WI38 (cell line): ENCODE measurements around the gene DVL3.

Experiments
- H3K4me3 ChIP-seq: 2 replicates; pipeline ENCODE4 v1.5.1; 2011; ENCODE audit warnings: low read depth, mild to moderate bottlenecking, control low read depth, low read length
- TF ChIP-seq, protein P1 (sequence below): IDR thresholded peaks from 2 replicates; pipeline ENCODE4 v1.5.1; 2012; ENCODE audit warnings: low read depth, mild to moderate bottlenecking, control low read depth, low read length

Gene DVL3

DNA sequence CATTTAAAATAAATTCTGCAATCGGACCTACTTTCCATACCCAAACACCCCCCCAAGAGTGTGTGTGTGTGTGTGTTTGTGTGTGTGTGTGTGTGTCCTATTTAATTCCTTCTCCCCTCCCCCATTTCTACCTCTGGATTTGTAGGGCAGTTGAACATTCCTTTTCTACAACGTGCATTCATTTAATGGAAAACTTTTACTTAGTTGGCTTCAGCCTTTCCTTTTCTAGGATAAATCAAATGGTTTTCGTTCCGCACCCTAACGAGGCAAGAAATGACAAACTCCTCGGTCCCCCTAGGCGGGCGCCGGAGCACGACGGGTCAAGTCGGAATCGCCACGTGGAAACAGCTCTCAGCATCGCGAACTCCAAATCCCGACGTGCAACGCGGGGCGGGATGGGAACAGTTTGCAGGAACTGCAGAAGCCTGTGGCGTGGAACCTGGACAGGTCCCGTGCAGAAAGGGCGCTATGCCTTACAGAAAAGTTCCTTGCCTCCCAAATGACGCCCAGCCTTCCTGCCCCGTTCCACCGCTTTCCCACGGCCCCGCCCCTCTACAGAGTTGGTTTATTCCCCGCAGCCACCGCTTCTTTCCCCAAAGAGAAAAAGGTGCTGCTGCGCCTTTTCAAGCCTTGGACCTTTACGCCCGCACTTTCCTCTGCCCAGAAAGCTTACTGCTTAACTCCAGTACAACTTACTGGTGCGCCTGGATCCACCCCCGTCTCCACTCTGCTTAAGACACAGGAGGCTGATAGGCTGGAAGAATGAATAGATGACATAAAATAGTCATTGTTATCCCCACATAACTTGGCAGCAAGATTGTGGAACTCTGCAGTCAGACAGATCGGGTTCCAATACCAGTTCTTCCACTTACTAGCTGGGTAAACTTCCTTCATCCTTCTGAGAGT lies 21.1 kb upstream of the DVL3 start:
- peak overlapping the region; percentile 81 for H3K4me3 ChIP-seq
- TF ChIP-seq, protein P1, sequence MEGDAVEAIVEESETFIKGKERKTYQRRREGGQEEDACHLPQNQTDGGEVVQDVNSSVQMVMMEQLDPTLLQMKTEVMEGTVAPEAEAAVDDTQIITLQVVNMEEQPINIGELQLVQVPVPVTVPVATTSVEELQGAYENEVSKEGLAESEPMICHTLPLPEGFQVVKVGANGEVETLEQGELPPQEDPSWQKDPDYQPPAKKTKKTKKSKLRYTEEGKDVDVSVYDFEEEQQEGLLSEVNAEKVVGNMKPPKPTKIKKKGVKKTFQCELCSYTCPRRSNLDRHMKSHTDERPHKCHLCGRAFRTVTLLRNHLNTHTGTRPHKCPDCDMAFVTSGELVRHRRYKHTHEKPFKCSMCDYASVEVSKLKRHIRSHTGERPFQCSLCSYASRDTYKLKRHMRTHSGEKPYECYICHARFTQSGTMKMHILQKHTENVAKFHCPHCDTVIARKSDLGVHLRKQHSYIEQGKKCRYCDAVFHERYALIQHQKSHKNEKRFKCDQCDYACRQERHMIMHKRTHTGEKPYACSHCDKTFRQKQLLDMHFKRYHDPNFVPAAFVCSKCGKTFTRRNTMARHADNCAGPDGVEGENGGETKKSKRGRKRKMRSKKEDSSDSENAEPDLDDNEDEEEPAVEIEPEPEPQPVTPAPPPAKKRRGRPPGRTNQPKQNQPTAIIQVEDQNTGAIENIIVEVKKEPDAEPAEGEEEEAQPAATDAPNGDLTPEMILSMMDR, result no peak

DNA sequence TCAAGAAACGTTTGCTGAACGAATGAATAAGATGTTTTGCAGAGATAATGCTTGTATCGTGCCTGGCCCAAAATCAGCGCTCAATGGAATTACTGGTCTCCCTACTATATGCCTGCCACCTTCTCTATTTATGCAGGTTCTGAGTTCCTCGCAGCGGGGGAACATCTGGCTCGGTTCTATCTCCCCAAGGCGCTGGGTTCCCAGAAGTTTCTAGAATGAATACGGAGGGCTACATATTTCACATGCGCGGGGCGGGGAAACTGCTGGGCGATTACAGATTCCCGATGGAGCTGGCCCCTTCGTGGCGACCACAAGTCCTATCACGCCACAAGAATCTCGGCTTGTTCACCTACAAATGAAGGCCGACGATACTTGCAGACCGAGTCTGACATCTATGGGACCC lies 20.4 kb upstream of the DVL3 start:
- TF ChIP-seq, protein P1, result no peak
- H3K4me3 ChIP-seq, result peak overlapping the region; percentile 81

DNA sequence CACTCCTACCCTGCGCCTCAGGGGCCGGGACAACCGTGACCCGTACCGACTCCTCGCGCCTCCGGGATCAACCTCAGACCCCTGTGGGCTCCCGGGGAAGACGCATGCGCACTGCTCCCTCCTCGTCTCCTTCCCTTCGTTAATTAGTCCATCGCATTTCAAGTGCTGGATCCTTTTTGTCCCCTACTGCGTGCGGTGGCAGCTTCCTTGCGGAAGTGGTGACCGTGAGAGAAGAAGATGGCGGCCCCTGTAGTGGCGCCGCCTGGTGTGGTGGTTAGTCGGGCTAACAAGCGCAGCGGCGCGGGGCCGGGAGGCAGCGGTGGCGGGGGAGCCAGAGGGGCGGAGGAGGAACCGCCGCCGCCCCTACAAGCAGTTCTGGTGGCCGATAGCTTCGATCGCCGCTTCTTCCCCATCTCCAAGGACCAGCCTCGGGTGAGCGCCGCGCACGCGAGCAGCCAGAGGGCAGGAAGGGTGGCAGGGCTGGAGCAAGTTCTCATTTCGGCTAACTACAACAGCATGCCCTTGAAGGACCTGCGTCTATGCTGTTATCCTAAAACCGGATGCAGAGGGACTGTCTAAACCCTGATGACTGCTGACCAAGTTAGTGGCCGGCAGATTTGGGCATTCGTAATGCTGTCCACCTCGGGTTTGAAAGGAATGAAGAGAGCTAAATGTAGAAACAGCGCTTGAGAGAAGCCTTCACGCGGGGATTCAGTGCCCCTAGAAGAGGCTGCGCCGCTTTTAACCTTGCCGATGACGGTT lies 19.8 kb upstream of the DVL3 start, which contains the start of gene EIF2B5:
TSS of gene EIF2B5 (plus strand) at position 210 of the 762 bp plus-strand sequence. CDS start at position 238, 28 bp downstream.
- TF ChIP-seq, protein P1, result peak; percentile 43; the same call in 1 of the 2 replicates

DNA sequence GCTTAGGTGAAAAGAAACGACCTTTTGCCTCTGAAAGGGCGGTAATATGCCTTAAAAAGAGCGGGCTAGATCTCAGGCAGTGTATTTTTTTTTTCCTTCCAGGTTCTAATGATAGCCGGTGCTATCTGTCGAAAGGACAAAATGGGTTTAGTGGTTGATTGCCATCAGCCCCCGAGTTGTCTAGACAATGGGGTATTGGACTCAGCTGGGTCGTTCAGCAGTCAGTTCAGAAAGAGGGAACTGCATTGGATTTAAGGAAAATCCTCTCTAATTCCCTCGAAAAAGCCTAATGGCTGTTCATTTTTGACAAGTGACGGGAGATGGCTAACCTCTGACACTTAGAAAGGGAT lies 19.3 kb upstream of the DVL3 start:
- TF ChIP-seq, protein P1, result no peak

More for the DNA sequence above, 19.8 kb upstream of the DVL3 start, which contains the start of gene EIF2B5:
- peak within 1 kb of the TSS; percentile 81 for H3K4me3 ChIP-seq

DNA sequence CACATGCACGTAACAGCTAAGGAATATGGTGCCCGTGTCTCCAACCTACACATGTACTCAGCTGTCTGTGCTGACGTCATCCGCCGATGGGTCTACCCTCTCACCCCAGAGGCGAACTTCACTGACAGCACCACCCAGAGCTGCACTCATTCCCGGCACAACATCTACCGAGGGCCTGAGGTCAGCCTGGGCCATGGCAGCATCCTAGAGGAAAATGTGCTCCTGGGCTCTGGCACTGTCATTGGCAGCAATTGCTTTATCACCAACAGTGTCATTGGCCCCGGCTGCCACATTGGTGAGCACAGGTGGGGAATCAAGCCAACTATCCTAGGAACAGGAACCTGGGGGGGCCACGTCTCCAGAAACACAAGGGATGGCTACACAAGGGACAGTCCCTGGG lies 14.7 kb upstream of the DVL3 start:
- no peak overlapping the region for H3K4me3 ChIP-seq
- TF ChIP-seq, protein P1, result no peak

More for the DNA sequence above, 19.3 kb upstream of the DVL3 start:
- peak overlapping the region; percentile 81 for H3K4me3 ChIP-seq

DNA sequence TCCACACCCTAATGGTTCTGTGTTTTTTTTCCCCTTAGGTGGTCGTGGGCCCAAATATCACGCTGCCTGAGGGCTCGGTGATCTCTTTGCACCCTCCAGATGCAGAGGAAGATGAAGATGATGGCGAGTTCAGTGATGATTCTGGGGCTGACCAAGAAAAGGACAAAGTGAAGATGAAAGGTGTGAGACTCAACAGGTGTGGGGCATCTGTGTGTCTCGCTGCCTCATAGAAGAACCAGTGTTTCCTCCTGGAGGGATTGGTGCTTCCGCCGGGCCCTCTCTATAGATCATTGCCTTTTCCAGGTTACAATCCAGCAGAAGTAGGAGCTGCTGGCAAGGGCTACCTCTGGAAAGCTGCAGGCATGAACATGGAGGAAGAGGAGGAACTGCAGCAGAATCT lies 13.0 kb upstream of the DVL3 start:
- TF ChIP-seq, protein P1, result no peak
- no peak overlapping the region for H3K4me3 ChIP-seq
